ENCODE measurements around the gene MSH3.
A peak's percentile ranks its signal among the peaks of the same experiment; 100 is the strongest.
"Not testable (repeated sequence)": the region's sequence is repeated elsewhere in the genome, so short reads cannot be mapped to it uniquely, and the experiment has no call there.

MSH3 gene

DNA sequence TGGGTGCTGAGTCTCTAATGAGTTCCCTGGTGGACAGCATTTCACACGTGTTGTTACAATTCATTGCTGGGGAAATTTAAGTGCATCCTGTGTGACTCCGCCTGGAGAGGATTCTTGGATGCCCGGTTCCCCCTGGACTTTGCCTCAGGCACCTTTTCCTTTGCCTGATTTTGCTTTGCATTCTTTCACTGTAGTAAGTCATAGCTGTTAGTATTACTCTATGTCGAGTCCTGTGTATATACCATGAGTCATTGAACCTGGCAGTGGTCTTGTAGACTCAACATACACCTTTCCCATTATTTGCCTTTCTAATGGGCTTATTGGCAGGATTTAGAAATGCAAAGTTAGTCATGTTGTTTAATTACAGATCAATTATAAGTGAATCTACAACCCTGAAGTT lies 82.3 kb downstream of the MSH3 start:
- no peaks in the 10 kb centered on the region for H3K9me3 ChIP-seq (ENCODE audit: insufficient read depth, low read depth, low read length)
- no peaks in the 10 kb centered on the region for H3K27me3 ChIP-seq (ENCODE audit: insufficient read depth, low read length)
- H3K27ac ChIP-seq (ENCODE audit: low read depth, low read length), result no peak overlapping the region
- no peaks in the 10 kb centered on the region for H3K36me3 ChIP-seq (ENCODE audit: insufficient read depth, low read length)
- H3K9ac ChIP-seq (ENCODE audit: low read depth, low read length), result no peak overlapping the region
- 95% methylated on average over 4 of the region's 4 CpGs for WGBS
- H3K4me1 ChIP-seq (ENCODE audit: insufficient read depth, low read length), result no peaks in the 10 kb centered on the region
- H3K4me3 ChIP-seq (ENCODE audit: low read length), result no peak overlapping the region

DNA sequence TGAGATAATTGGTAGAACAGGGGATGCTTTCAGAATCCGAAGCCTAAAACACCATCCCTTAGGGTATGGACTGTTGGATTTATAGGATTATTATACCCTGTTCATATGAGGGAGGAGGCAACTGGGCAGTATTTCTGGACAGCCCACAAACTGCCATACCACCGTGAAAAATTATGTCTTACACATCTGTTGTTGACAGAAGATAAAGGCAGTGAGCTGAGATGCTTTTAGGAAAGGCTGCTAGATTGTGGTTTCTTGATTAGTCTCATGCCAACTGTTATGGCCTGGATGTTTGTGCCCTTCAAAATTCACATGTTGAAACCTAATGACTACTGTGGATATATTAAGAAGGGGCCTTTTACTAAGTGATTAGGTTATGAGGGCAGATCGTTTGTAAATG lies 84.0 kb downstream of the MSH3 start:
- Histone ChIP-seq H3K9me3 (ENCODE audit: insufficient read depth, low read depth, low read length) (no peaks in the 10 kb centered on the region), H3K9ac (ENCODE audit: low read depth, low read length) (no peak overlapping the region), H3K27ac (ENCODE audit: low read depth, low read length) (no peak overlapping the region), H3K36me3 (ENCODE audit: insufficient read depth, low read length) (peaks cover 6% of the 10 kb centered on the region), H3K4me3 (ENCODE audit: low read length) (no peak overlapping the region), H3K27me3 (ENCODE audit: insufficient read depth, low read length) (no peaks in the 10 kb centered on the region), H3K4me1 (ENCODE audit: insufficient read depth, low read length) (no peaks in the 10 kb centered on the region)
- 100% methylated on average over 2 of the region's 3 CpGs for WGBS

- 97% methylated on average over 4 of the region's 4 CpGs for WGBS
Observed at GRCh38 chr5:80739057-80739456, 84.6 kb downstream of the MSH3 start.

GRCh38 chr5:80739496-80739895 lies 85.0 kb downstream of the MSH3 start:
- Histone ChIP-seq H3K9me3 (ENCODE audit: insufficient read depth, low read depth, low read length) (no peaks in the 10 kb centered on the region), H3K9ac (ENCODE audit: low read depth, low read length) (no peak overlapping the region), H3K27me3 (ENCODE audit: insufficient read depth, low read length) (no peaks in the 10 kb centered on the region), H3K27ac (ENCODE audit: low read depth, low read length) (no peak overlapping the region), H3K4me1 (ENCODE audit: insufficient read depth, low read length) (no peaks in the 10 kb centered on the region), H3K36me3 (ENCODE audit: insufficient read depth, low read length) (peaks cover 13% of the 10 kb centered on the region), H3K4me3 (ENCODE audit: low read length) (no peak overlapping the region)
- 95% methylated on average over 4 of the region's 4 CpGs for WGBS

More at GRCh38 chr5:80739057-80739456, 84.6 kb downstream of the MSH3 start:
- peaks cover 9% of the 10 kb centered on the region for H3K36me3 ChIP-seq (ENCODE audit: insufficient read depth, low read length)
- H3K4me3 ChIP-seq (ENCODE audit: low read length), result no peak overlapping the region
- H3K4me1 ChIP-seq (ENCODE audit: insufficient read depth, low read length), result no peaks in the 10 kb centered on the region
- H3K27me3 ChIP-seq (ENCODE audit: insufficient read depth, low read length), result no peaks in the 10 kb centered on the region
- H3K27ac ChIP-seq (ENCODE audit: low read depth, low read length), result no peak overlapping the region
- no peak overlapping the region for H3K9ac ChIP-seq (ENCODE audit: low read depth, low read length)
- no peaks in the 10 kb centered on the region for H3K9me3 ChIP-seq (ENCODE audit: insufficient read depth, low read depth, low read length)

GRCh38 chr5:80739898-80740297 lies 85.4 kb downstream of the MSH3 start:
- no peaks in the 10 kb centered on the region for H3K4me1 ChIP-seq (ENCODE audit: insufficient read depth, low read length)
- WGBS, result 89% methylated on average over 1 of the region's 2 CpGs
- H3K4me3 ChIP-seq (ENCODE audit: low read length), result no peak overlapping the region
- H3K27ac ChIP-seq (ENCODE audit: low read depth, low read length), result no peak overlapping the region
- H3K9ac ChIP-seq (ENCODE audit: low read depth, low read length), result no peak overlapping the region
- peaks cover 17% of the 10 kb centered on the region for H3K36me3 ChIP-seq (ENCODE audit: insufficient read depth, low read length)
- no peaks in the 10 kb centered on the region for H3K27me3 ChIP-seq (ENCODE audit: insufficient read depth, low read length)
- no peaks in the 10 kb centered on the region for H3K9me3 ChIP-seq (ENCODE audit: insufficient read depth, low read depth, low read length)

DNA sequence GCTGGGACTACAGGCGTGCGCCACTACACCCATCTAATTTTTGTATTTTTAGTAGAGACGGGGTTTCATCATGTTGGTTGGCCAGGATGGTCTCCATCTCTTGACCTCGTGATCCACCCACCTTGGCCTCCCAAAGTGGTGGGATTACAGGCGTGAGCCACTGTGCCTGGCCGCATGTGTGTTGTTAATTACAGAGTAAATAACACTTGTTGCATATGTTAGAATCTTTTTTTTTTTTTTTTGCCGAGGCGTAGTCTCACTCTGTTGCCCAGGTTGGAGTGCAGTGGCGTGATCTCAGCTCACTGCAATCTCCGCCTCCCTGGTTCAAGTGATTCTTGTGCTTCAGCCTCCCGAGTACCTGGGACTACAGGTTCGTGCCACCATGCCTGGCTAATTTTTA lies 86.0 kb downstream of the MSH3 start:
- H3K4me1 ChIP-seq (ENCODE audit: insufficient read depth, low read length); H3K9ac ChIP-seq (ENCODE audit: low read depth, low read length); H3K9me3 ChIP-seq (ENCODE audit: insufficient read depth, low read depth, low read length); H3K27ac ChIP-seq (ENCODE audit: low read depth, low read length); H3K4me3 ChIP-seq (ENCODE audit: low read length); H3K27me3 ChIP-seq (ENCODE audit: insufficient read depth, low read length): not testable (repeated sequence)
- H3K36me3 ChIP-seq (ENCODE audit: insufficient read depth, low read length), result peaks cover 23% of the 10 kb centered on the region
- WGBS, result 94% methylated on average over 10 of the region's 12 CpGs

GRCh38 chr5:80740999-80741398 lies 86.5 kb downstream of the MSH3 start:
- H3K36me3 ChIP-seq (ENCODE audit: insufficient read depth, low read length), result peaks cover 28% of the 10 kb centered on the region
- no peak overlapping the region for H3K9ac ChIP-seq (ENCODE audit: low read depth, low read length)
- 100% methylated on average over 1 of the region's 1 CpG for WGBS
- no peak overlapping the region for H3K4me3 ChIP-seq (ENCODE audit: low read length)
- no peaks in the 10 kb centered on the region for H3K9me3 ChIP-seq (ENCODE audit: insufficient read depth, low read depth, low read length)
- no peak overlapping the region for H3K27ac ChIP-seq (ENCODE audit: low read depth, low read length)
- H3K27me3 ChIP-seq (ENCODE audit: insufficient read depth, low read length), result no peaks in the 10 kb centered on the region
- H3K4me1 ChIP-seq (ENCODE audit: insufficient read depth, low read length), result no peaks in the 10 kb centered on the region

DNA sequence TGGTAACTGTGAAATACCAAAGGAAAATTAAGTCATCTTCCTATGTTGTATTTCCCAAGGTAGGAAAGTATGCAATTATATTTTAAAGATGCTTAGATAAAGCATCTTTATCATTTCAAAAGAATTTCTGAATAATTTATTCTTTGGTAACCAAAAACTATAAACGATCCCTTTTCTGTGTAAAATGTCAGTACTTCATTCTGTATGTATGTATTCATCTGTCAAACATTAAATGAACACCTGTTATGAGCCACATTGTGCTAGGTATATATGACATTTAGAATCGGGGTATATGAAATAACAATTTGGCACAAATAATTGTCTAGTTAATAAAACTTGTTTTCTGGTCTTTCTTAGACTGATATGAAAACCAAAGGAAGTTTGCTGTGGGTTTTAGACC lies 89.7 kb downstream of the MSH3 start:
- no peak overlapping the region for H3K9ac ChIP-seq (ENCODE audit: low read depth, low read length)
- peaks cover 36% of the 10 kb centered on the region for H3K36me3 ChIP-seq (ENCODE audit: insufficient read depth, low read length)
- H3K4me3 ChIP-seq (ENCODE audit: low read length), result no peak overlapping the region
- H3K27me3 ChIP-seq (ENCODE audit: insufficient read depth, low read length), result no peaks in the 10 kb centered on the region
- no peak overlapping the region for H3K27ac ChIP-seq (ENCODE audit: low read depth, low read length)
- H3K9me3 ChIP-seq (ENCODE audit: insufficient read depth, low read depth, low read length), result no peaks in the 10 kb centered on the region
- peaks cover 22% of the 10 kb centered on the region for H3K4me1 ChIP-seq (ENCODE audit: insufficient read depth, low read length)
- WGBS, result 88% methylated on average over 1 of the region's 2 CpGs

- H3K27me3 ChIP-seq (ENCODE audit: insufficient read depth, low read length), result no peaks in the 10 kb centered on the region
- peaks cover 41% of the 10 kb centered on the region for H3K36me3 ChIP-seq (ENCODE audit: insufficient read depth, low read length)
- H3K4me3 ChIP-seq (ENCODE audit: low read length), result no peak overlapping the region
- no peaks in the 10 kb centered on the region for H3K9me3 ChIP-seq (ENCODE audit: insufficient read depth, low read depth, low read length)
- no peak overlapping the region for H3K9ac ChIP-seq (ENCODE audit: low read depth, low read length)
- 100% methylated on average over 1 of the region's 1 CpG for WGBS
- H3K27ac ChIP-seq (ENCODE audit: low read depth, low read length), result no peak overlapping the region
- H3K4me1 ChIP-seq (ENCODE audit: insufficient read depth, low read length), result peaks cover 22% of the 10 kb centered on the region
Observed at GRCh38 chr5:80745490-80745889, 91.0 kb downstream of the MSH3 start.

DNA sequence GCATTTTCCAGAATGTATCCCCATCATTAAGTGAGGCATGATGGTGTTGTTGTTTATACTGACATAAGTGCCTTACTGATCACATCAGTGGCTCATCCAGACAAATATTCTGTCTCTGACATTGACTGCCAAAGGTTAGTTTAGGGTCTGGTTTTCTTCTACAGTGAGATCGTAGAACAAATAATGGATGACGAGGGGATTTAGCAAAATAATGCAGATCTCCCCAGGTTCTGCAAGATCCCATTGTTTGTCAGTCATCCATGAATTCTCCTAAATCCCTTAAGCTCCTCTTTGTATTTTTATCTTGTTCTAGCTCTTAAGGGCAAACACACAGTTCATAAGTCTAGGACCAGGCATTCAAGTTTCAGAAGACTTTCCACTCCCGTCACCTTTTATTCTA lies 93.5 kb downstream of the MSH3 start:
- no peak overlapping the region for H3K9ac ChIP-seq (ENCODE audit: low read depth, low read length)
- 48% methylated on average over 2 of the region's 3 CpGs for WGBS
- peaks cover 43% of the 10 kb centered on the region; the same call in 1 of the 2 replicates for H3K36me3 ChIP-seq (ENCODE audit: insufficient read depth, low read length)
- H3K27me3 ChIP-seq (ENCODE audit: insufficient read depth, low read length), result no peaks in the 10 kb centered on the region
- H3K27ac ChIP-seq (ENCODE audit: low read depth, low read length), result peak overlapping the region; percentile 17; the same call in 1 of the 2 replicates
- no peak overlapping the region for H3K4me3 ChIP-seq (ENCODE audit: low read length)
- no peaks in the 10 kb centered on the region for H3K9me3 ChIP-seq (ENCODE audit: insufficient read depth, low read depth, low read length)
- peaks cover 22% of the 10 kb centered on the region for H3K4me1 ChIP-seq (ENCODE audit: insufficient read depth, low read length)

GRCh38 chr5:80752427-80752826 lies 98.0 kb downstream of the MSH3 start:
- H3K36me3 ChIP-seq (ENCODE audit: insufficient read depth, low read length), result peaks cover 12% of the 10 kb centered on the region; the same call in 1 of the 2 replicates

DNA sequence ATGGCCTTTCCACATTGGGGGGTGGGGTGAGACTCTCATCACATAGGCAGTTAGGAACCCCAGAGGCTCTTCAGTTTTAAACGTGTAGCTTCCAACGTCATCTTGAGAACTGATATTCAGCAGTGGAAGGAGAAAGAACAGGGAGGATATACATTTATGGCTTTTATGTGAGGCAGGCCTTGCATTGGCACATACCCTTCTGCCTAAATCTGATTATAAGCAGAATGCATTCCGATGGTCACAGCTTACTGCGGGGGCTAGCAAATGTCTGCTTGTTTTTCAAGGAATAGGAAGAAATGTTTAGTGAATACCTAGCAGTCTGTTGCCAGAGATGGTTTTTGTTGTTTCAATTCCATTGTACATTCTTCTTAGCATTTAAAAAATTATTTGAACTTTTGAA lies 99.3 kb downstream of the MSH3 start:
- Histone ChIP-seq H3K36me3 (ENCODE audit: insufficient read depth, low read length) (peaks cover 12% of the 10 kb centered on the region; the same call in 1 of the 2 replicates), H3K9me3 (ENCODE audit: insufficient read depth, low read depth, low read length) (no peaks in the 10 kb centered on the region), H3K9ac (ENCODE audit: low read depth, low read length) (no peak overlapping the region), H3K27me3 (ENCODE audit: insufficient read depth, low read length) (no peaks in the 10 kb centered on the region), H3K4me1 (ENCODE audit: insufficient read depth, low read length) (peaks cover 30% of the 10 kb centered on the region), H3K27ac (ENCODE audit: low read depth, low read length) (no peak overlapping the region), H3K4me3 (ENCODE audit: low read length) (no peak overlapping the region)
- 64% methylated on average over 4 of the region's 4 CpGs for WGBS

More at GRCh38 chr5:80752427-80752826, 98.0 kb downstream of the MSH3 start:
- Histone ChIP-seq H3K27me3 (ENCODE audit: insufficient read depth, low read length) (no peaks in the 10 kb centered on the region), H3K27ac (ENCODE audit: low read depth, low read length) (no peak overlapping the region), H3K4me1 (ENCODE audit: insufficient read depth, low read length) (peaks cover 43% of the 10 kb centered on the region), H3K9me3 (ENCODE audit: insufficient read depth, low read depth, low read length) (no peaks in the 10 kb centered on the region), H3K9ac (ENCODE audit: low read depth, low read length) (no peak overlapping the region), H3K4me3 (ENCODE audit: low read length) (no peak overlapping the region)
